CD4-positive, alpha-beta memory T cell (primary cell): ENCODE data around the gene CHCHD6. TPM values are rescaled to one million over a fixed set of nuclear protein-coding genes. Genes with fewer than 3 reads are reported as not detected.

ENCODE experiments used
- CTCF ChIA-PET: fragments of 350-600 bp; sonication (Branson Sonifier 250); formaldehyde crosslinking; loops from one replicate; lab custom pipeline; 2021; ENCODE audit warnings: inconsistent platforms; ENCODE audit not compliant: partially characterized antibody; lab: Charles Lee
- POLR2A ChIA-PET: fragments of 350-600 bp; sonication (Branson Sonifier 250); formaldehyde crosslinking; loops from one replicate; lab custom pipeline; 2021; ENCODE audit not compliant: partially characterized antibody; lab: Charles Lee
- DNase-seq, 5 donors: peaks; one replicate each; pipeline versions ENCODE4 v3.0.0 to v3.0.0-alpha.2; 2020 to 2022; ENCODE audit warnings: mixed read lengths in 1 of 5
- H3K27ac ChIP-seq: one replicate; pipeline ENCODE4 v1.7.0; 2013; ENCODE audit warnings: low read depth, low read length
- H3K27me3 ChIP-seq: 2 replicates; pipeline ENCODE4 v1.7.0; 2013; ENCODE audit warnings: mild to moderate bottlenecking, low read length, moderate library complexity; ENCODE audit not compliant: insufficient read depth
- H3K36me3 ChIP-seq: 2 replicates; pipeline ENCODE4 v1.7.0; 2013; ENCODE audit warnings: mild to moderate bottlenecking, low read length, moderate library complexity; ENCODE audit not compliant: insufficient read depth
- H3K4me1 ChIP-seq: 2 replicates; pipeline ENCODE4 v1.7.0; 2013; ENCODE audit warnings: mild to moderate bottlenecking, low read length, moderate library complexity; ENCODE audit not compliant: insufficient read depth
- H3K4me3 ChIP-seq, 2 donors: one replicate each; pipeline ENCODE4 v1.7.0; 2013; ENCODE audit warnings: low read length in 2 of 2, mild to moderate bottlenecking in 1 of 2
- H3K9me3 ChIP-seq, 2 donors: one replicate each; pipeline ENCODE4 v1.7.0; 2013; ENCODE audit warnings: low read length in 2 of 2, control low read depth in 1 of 2; ENCODE audit not compliant: control insufficient read depth in 1 of 2
- H3K27ac Mint-ChIP-seq, 7 donors: one replicate each; pipeline ENCODE4 v1.8.0; 2020 to 2021; ENCODE audit warnings: mixed read lengths in 7 of 7, mild to moderate bottlenecking in 6 of 7, inconsistent platforms in 3 of 7, moderate library complexity in 3 of 7
- H3K27me3 Mint-ChIP-seq, 2 donors: one replicate each; pipeline ENCODE4 v1.8.0; 2020 to 2021; ENCODE audit warnings: mixed read lengths in 2 of 2
- H3K36me3 Mint-ChIP-seq, 2 donors: one replicate each; pipeline ENCODE4 v1.8.0; 2020 to 2021; ENCODE audit warnings: mixed read lengths in 2 of 2, inconsistent platforms in 1 of 2, mild to moderate bottlenecking in 1 of 2
- H3K4me1 Mint-ChIP-seq, 4 donors: one replicate each; pipeline ENCODE4 v1.8.0; 2020 to 2021; ENCODE audit warnings: mixed read lengths in 4 of 4, mild to moderate bottlenecking in 1 of 4
- H3K4me3 Mint-ChIP-seq, 8 donors: one replicate each; pipeline ENCODE4 v1.8.0; 2020 to 2021; ENCODE audit warnings: mixed read lengths in 8 of 8, mild to moderate bottlenecking in 7 of 8, moderate library complexity in 6 of 8, inconsistent platforms in 3 of 8
- H3K9me3 Mint-ChIP-seq, 8 donors: one replicate each; pipeline ENCODE4 v1.8.0; 2020 to 2021; ENCODE audit warnings: mixed read lengths in 8 of 8, mild to moderate bottlenecking in 5 of 8, inconsistent platforms in 3 of 8, moderate library complexity in 1 of 8
- intact Hi-C: fragments of 100-400 bp; cut with micrococcal nuclease; formaldehyde crosslinking; loops from one replicate; pipeline ENCODE4 v1.15.1; 2023
- polyA plus RNA-seq, 2 donors: library from polyadenylated mRNA; unstranded; fragments of 300-500 nt; fragmentation: Illumina TruSeq; gene quantifications; one replicate each; pipeline ENCODE4 v1.2.3, GENCODE V29; 2021
- total RNA-seq, 2 experiments: library from RNA; stranded (reverse); gene quantifications; one replicate each; pipeline ENCODE4 v1.2.3, GENCODE V29; 2021

Gene CHCHD6
- total and polyA plus RNA-seq, 4 experiments from 2014 or later = 7.3 to 12.3 (median 10.2) TPM

DNA sequence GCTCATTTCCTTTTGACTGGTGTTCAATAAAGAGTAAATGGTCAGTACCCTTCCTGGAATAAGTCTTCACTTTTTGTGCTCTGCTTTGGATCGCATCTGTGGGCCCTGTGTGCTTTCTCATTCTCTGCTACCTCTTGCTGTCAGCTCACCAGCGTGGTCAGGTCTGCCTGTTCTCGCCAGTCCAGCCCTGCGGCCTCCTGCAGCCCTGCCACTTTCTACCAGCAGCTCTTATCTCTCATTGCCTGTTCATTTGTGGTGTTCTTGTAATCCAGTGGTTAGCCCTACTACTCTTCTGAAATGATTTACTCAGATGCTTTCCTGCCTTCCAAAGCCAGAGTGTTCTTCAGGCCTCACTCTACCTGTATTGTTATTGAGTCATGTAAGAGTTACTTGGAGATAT lies 54.8 kb downstream of the CHCHD6 start:
- intact Hi-C loops = no loop called here
- H3K4me3 ChIP-seq = no peak overlapping the region
- POLR2A ChIA-PET = no interaction called here
- Mint-ChIP-seq H3K27ac (peak overlapping the region in 2 of 7 donors; percentile 22 to 25), H3K4me1 (peaks cover 0 to 8% (median 4%) of the 10 kb centered on the region in 4 donors), H3K36me3 (peaks cover 0 to 8% of the 10 kb centered on the region in 2 donors), H3K9me3 (peaks cover 0 to 3% (median 0%) of the 10 kb centered on the region in 8 donors), H3K27me3 (no peaks in the 10 kb centered on the region), H3K4me3 (no peak overlapping the region)
- no peaks in the 10 kb centered on the region for H3K36me3 ChIP-seq
- DNase-seq = no peak
- no peaks in the 10 kb centered on the region for H3K27me3 ChIP-seq
- no peak overlapping the region for H3K27ac ChIP-seq
- H3K4me1 ChIP-seq = no peaks in the 10 kb centered on the region
- H3K9me3 ChIP-seq = no peaks in the 10 kb centered on the region
- CTCF ChIA-PET = no interaction called here

DNA sequence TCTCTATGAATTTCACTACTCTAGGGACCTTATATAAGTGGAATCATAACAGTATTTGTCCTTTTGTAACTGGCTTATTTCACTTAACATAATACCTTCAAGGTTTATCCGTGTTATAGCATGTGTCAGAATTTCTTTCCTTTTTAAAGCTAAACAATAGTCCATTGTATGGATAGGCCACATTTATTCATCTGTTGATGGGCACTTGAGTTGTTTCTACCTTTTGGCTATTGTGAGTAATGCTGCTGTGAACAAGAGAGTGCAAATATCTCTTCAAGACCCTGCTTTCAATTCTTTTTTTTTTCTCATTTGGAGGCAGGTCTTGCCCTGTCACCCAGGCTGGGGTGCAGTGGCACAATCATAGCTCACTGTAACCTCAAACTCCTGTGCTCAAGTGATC lies 56.5 kb downstream of the CHCHD6 start:
- H3K4me3 ChIP-seq = no peak overlapping the region
- H3K4me1 Mint-ChIP-seq = peaks cover 0 to 5% (median 3%) of the 10 kb centered on the region in 4 donors
- ChIA-PET CTCF (no interaction called here), POLR2A (no interaction called here)
- H3K27me3 ChIP-seq = no peaks in the 10 kb centered on the region
- no peaks in the 10 kb centered on the region for H3K9me3 ChIP-seq
- no peak overlapping the region for H3K4me3 Mint-ChIP-seq
- H3K9me3 Mint-ChIP-seq = peaks cover 0 to 3% (median 0%) of the 10 kb centered on the region in 8 donors
- DNase-seq = no peak
- peaks cover 5 to 18% of the 10 kb centered on the region in 2 donors for H3K36me3 Mint-ChIP-seq
- no peak overlapping the region for H3K27ac ChIP-seq
- no peaks in the 10 kb centered on the region for H3K27me3 Mint-ChIP-seq
- H3K27ac Mint-ChIP-seq = no peak overlapping the region
- no peaks in the 10 kb centered on the region for H3K36me3 ChIP-seq
- intact Hi-C loops = no loop called here
- no peaks in the 10 kb centered on the region for H3K4me1 ChIP-seq

DNA sequence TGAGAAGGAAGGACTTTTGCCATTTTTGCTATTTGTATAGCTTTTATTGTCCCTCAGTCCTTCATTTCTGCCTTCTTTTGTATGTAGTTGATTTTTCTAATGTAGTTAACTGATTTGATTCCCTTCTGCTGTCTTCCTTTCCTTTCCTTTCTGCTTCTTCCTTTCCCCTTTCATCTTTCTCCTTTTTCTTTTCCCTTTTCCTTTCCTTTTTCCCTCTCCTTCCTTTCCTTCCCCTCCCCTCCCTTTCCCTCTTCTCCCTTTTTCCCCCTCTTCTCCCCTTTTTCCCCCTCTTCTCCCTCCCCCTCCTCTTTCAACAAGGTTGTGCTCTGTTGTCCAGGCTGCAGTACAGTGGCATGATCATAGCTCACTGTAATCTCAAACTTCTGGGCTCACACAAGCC lies 59.0 kb downstream of the CHCHD6 start:
- Mint-ChIP-seq H3K4me1 (peaks cover 0 to 4% (median 1%) of the 10 kb centered on the region in 4 donors), H3K27ac (no peak overlapping the region), H3K4me3 (no peak overlapping the region), H3K27me3 (no peaks in the 10 kb centered on the region), H3K9me3 (peaks cover 0 to 13% (median 7%) of the 10 kb centered on the region in 8 donors), H3K36me3 (peaks cover 21 to 37% of the 10 kb centered on the region in 2 donors)
- H3K4me1 ChIP-seq = no peaks in the 10 kb centered on the region
- POLR2A ChIA-PET = no interaction called here
- no peak overlapping the region for H3K27ac ChIP-seq
- CTCF ChIA-PET = interaction anchor here (1.9 kb wide), 1 partner anchor 10 kb away, joined by 4 read pairs; no protein-coding TSS in a partner anchor
- DNase-seq = no peak
- H3K4me3 ChIP-seq = no peak overlapping the region
- H3K9me3 ChIP-seq = no peaks in the 10 kb centered on the region
- intact Hi-C loops = no loop called here
- no peaks in the 10 kb centered on the region for H3K27me3 ChIP-seq
- H3K36me3 ChIP-seq = no peaks in the 10 kb centered on the region

DNA sequence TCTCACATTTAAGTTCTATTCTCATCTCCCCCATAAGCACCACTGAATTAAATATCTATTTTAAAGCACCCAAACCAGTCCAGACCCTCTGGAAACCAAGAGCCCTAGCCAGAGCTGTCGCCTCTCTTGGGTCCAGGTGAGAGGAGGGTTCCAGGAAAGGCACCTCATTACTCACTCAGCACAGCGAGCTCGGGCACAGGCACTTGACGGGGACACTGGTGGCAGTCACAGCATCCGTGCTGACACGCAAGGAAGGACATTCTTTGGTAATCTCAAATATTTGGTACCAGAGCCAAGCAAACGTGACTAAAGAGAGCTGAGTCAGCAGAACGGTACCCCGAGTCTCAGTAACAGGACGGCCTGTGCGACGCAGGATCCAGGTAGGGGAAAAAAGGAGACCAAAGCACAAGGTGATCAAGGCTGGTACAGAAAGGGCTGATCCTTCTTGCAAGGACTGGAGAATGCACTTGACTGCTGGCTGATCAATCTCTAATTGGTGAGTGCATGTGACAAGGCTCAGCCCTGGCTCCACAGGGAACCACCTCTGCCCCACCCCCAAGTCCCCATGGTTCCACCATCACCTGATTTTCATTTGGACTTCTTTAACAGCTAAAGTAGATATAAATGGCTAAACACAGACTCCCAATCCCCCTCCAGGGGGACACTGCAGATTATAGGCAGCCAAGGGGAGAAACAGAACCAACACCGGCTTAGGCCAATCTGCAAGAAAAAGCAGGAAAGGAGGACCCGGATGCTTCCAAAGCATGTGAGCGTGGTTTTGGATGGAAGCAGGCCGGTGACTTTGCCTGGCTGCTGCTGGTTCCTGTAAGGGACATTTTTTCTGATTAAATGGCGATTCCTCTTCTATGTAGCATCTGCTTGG lies 61.4 kb downstream of the CHCHD6 start:
- H3K9me3 Mint-ChIP-seq = peaks cover 7 to 35% (median 26%) of the 10 kb centered on the region in 8 donors
- H3K36me3 Mint-ChIP-seq = peaks cover 36 to 48% of the 10 kb centered on the region in 2 donors
- no peak overlapping the region for H3K27ac Mint-ChIP-seq
- Histone ChIP-seq H3K4me3 (no peak overlapping the region), H3K36me3 (no peaks in the 10 kb centered on the region), H3K4me1 (no peaks in the 10 kb centered on the region), H3K9me3 (no peaks in the 10 kb centered on the region), H3K27ac (no peak overlapping the region), H3K27me3 (no peaks in the 10 kb centered on the region)
- no peak overlapping the region for H3K4me3 Mint-ChIP-seq
- H3K4me1 Mint-ChIP-seq = peaks cover 0 to 2% (median under 1%) of the 10 kb centered on the region in 4 donors
- ChIA-PET POLR2A (no interaction called here), CTCF (no interaction called here)
- DNase-seq = no peak
- intact Hi-C loops = no loop called here
- H3K27me3 Mint-ChIP-seq = no peaks in the 10 kb centered on the region

DNA sequence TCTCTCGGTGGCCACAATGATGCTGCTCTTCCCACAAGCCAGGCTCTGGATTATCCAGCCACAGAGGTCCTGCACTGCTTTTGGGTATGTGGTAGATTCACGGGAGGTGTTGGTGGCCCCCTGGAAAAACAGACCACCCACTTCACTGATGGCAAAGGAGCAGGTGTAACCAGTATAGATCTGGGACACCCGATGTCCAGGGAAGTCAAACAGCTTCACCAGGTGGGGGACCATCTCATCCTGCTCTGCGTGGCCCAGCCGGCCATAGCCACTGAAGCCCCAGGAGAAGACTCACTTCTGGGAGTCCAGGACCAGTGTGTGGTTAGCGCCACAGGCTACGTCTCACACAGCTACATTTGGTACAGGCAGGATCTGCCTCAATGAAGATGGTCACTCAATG lies 62.6 kb downstream of the CHCHD6 start:
- Histone ChIP-seq H3K9me3 (no peaks in the 10 kb centered on the region), H3K36me3 (no peaks in the 10 kb centered on the region), H3K27ac (no peak overlapping the region), H3K4me1 (no peaks in the 10 kb centered on the region), H3K4me3 (no peak overlapping the region), H3K27me3 (no peaks in the 10 kb centered on the region)
- Mint-ChIP-seq H3K4me3 (no peak overlapping the region), H3K36me3 (peaks cover 45 to 49% of the 10 kb centered on the region in 2 donors), H3K27ac (no peak overlapping the region), H3K27me3 (no peaks in the 10 kb centered on the region), H3K9me3 (peaks cover 9 to 46% (median 31%) of the 10 kb centered on the region in 8 donors), H3K4me1 (peaks cover 0 to 4% (median 3%) of the 10 kb centered on the region in 4 donors)
- no peak for DNase-seq
- POLR2A ChIA-PET = no interaction called here
- intact Hi-C loops = no loop called here
- CTCF ChIA-PET = no interaction called here

DNA sequence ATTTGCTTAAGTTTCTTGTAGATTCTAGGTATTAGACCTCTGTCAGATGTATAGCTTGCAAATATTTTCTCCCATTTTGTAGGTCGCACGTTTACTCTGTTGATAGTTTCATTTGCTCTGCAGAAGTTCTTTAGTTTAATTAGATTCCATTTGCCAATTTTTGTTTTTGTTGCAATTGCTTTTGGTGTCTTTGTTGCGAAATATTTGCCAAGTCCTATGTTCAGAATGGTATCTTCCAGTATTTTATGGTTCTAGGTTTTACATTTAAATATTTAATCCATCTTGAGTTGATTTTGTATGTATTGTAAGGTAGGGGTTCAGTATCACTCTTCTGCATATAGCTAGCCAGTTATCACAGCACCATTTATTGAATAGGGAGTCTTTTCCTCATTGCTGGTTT lies 64.9 kb downstream of the CHCHD6 start:
- H3K4me3 ChIP-seq = no peak overlapping the region
- Mint-ChIP-seq H3K36me3 (peaks cover 52 to 57% of the 10 kb centered on the region in 2 donors), H3K9me3 (peaks cover 12 to 60% (median 40%) of the 10 kb centered on the region in 8 donors)

DNA sequence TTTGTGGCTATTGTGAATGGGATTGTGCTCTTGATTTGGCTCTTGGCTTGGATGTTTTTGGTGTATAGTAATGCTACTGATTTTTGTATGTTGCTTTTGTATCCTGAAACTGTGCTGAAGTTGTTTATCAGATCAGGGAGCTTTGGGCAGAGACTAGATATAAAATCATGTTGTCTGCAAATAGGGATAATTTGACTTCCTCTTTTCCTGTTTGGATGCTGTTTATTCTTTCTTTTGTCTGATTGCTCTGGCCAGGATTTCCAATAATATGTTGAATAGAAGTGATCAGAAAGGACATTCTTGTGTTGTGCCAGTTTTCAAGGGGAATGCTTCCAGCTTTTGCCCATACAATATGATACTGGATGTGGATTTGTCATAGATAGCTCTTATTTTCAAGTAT lies 66.1 kb downstream of the CHCHD6 start:
- Mint-ChIP-seq H3K27me3 (no peaks in the 10 kb centered on the region), H3K9me3 (peaks cover 12 to 60% (median 40%) of the 10 kb centered on the region in 8 donors), H3K36me3 (peaks cover 49 to 52% of the 10 kb centered on the region in 2 donors), H3K27ac (no peak overlapping the region), H3K4me1 (peaks cover 0 to 5% (median 3%) of the 10 kb centered on the region in 4 donors), H3K4me3 (peak overlapping the region in 1 of 8 donors; percentile 28)
- Histone ChIP-seq H3K4me1 (no peaks in the 10 kb centered on the region), H3K9me3 (no peaks in the 10 kb centered on the region), H3K4me3 (no peak overlapping the region), H3K36me3 (no peaks in the 10 kb centered on the region), H3K27me3 (no peaks in the 10 kb centered on the region), H3K27ac (no peak overlapping the region)
- ChIA-PET POLR2A (no interaction called here), CTCF (no interaction called here)
- DNase-seq = no peak
- intact Hi-C loops = no loop called here

More for the DNA sequence above, 64.9 kb downstream of the CHCHD6 start:
- H3K27me3 Mint-ChIP-seq = no peaks in the 10 kb centered on the region
- no peak overlapping the region for H3K27ac Mint-ChIP-seq
- no peak overlapping the region for H3K27ac ChIP-seq
- H3K4me1 Mint-ChIP-seq = peaks cover 0 to 5% (median 3%) of the 10 kb centered on the region in 4 donors
- no peaks in the 10 kb centered on the region for H3K36me3 ChIP-seq
- no peaks in the 10 kb centered on the region for H3K27me3 ChIP-seq
- H3K9me3 ChIP-seq = no peaks in the 10 kb centered on the region
- H3K4me3 Mint-ChIP-seq = no peak overlapping the region
- POLR2A ChIA-PET = no interaction called here
- H3K4me1 ChIP-seq = no peaks in the 10 kb centered on the region
- CTCF ChIA-PET = no interaction called here
- intact Hi-C loops = no loop called here
- no peak for DNase-seq
